ENCODE data around the gene DVL1. TPM values are rescaled to one million over a fixed set of nuclear protein-coding genes. Genes with fewer than 3 reads are reported as not detected.

Gene DVL1
- total and polyA plus RNA-seq, 2 of the 13 experiments (the other 11 are each of a cell fraction or from before 2014, with no cell fraction given) = 30.8 to 60.4 TPM

- TF ChIP-seq ZNF280D (CRISPR knock-in tag; IDR thresholded peaks at IDR 0.05) (no peak), CTCF (CRISPR knock-in tag; IDR thresholded peaks at IDR 0.05) (0 out of 2 replicates have a peak, but pooled peaks have one; percentile 3), CBFB (CRISPR knock-in tag; IDR thresholded peaks at IDR 0.05) (0 out of 2 replicates have a peak, but pooled peaks have one; percentile 15), TBP (CRISPR knock-in tag; IDR thresholded peaks at IDR 0.05) (no peak), ZNF329 (CRISPR knock-in tag; IDR thresholded peaks at IDR 0.05; ENCODE audit: low read depth) (peak; percentile 99), BHLHE40 (IDR thresholded peaks at IDR 0.05; ENCODE audit: low read length) (no peak), NFYB (CRISPR knock-in tag; IDR thresholded peaks at IDR 0.05) (no peak), ZNF17 (CRISPR knock-in tag; IDR thresholded peaks at IDR 0.05) (no peak), RBM22 (optimal IDR thresholded peaks at IDR 0.05; ENCODE audit: low read length) (peak; percentile 65), EZH2 (conservative IDR thresholded peaks at IDR 0.05; ENCODE audit: low read depth, low read length) (no peak), PAF1 (CRISPR knock-in tag; IDR thresholded peaks at IDR 0.05) (peak; percentile 72; the same call in 1 of the 2 replicates), ZBTB33 (CRISPR knock-in tag; IDR thresholded peaks at IDR 0.05) (peak; percentile 88), RBAK (CRISPR knock-in tag; IDR thresholded peaks at IDR 0.05) (no peak), KLF11 (CRISPR knock-in tag; IDR thresholded peaks at IDR 0.05) (no peak), FUBP1 (CRISPR knock-in tag; IDR thresholded peaks at IDR 0.05; ENCODE audit: borderline replicate concordance) (no peak), KAT8 (CRISPR knock-in tag; IDR thresholded peaks at IDR 0.05) (no peak), ZNF430 (CRISPR knock-in tag; IDR thresholded peaks at IDR 0.05) (no peak), KDM2A (CRISPR knock-in tag; IDR thresholded peaks at IDR 0.05; ENCODE audit: borderline replicate concordance, low read depth) (peak; percentile 83), PHB2 (IDR thresholded peaks at IDR 0.05; ENCODE audit: partially characterized antibody) (no peak), RBFOX2 (IDR thresholded peaks at IDR 0.05; ENCODE audit: low read depth, low read length) (peak; percentile 49), XRCC5 (optimal IDR thresholded peaks at IDR 0.05; ENCODE audit: low read length) (no peak), ZNF768 (CRISPR knock-in tag; IDR thresholded peaks at IDR 0.05) (peak; percentile 61; the same call in 1 of the 2 replicates), PHF8 (CRISPR knock-in tag; IDR thresholded peaks at IDR 0.05) (0 out of 2 replicates have a peak, but pooled peaks have one; percentile 34), KDM1A (CRISPR knock-in tag; IDR thresholded peaks at IDR 0.05) (no peak)
Measured at GRCh38 chr1:1333551-1334241, 15.5 kb downstream of the DVL1 start (continued).

All from HepG2 (cell line).